HG03460 (cell line): ENCODE data around the gene MTHFD2.
"Not testable (repeated sequence)": the region's sequence is repeated elsewhere in the genome, so short reads cannot be mapped to it uniquely, and the experiment has no call there.

ENCODE experiments used
- ATAC-seq: cut with Tn5 transposase; IDR thresholded peaks from one replicate; pipeline ENCODE4 v1.9.1; 2021; ENCODE audit not compliant: unreplicated experiment

MTHFD2 gene

DNA sequence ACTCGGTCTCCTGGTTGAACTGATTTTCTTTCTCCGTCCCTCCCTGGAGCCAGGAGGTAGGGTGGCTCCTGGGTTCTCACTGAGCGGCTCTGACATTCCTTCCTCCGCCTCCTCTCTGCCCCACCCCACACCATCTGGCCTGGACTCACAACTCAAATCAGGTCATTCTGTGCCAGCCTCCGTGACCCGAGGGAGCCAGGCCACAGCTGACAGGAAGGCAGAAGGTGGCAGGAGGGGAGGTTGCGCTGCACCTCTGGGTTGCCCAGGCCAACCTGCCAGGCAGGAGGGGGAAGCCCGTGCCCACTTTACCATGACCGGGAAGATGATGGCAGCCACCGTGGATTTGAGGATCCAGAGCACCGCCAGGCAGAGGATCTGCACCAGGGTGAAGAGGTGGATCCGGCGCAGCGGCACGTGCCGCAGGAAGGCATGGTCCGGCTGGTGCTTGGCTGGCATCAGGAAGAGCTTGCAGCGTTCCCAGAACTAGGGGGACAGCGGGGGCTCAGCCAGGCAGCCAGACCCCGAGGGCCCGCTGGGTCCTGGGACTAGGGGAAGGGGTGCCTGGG lies 28.3 kb downstream of the MTHFD2 start:
- ATAC-seq = no peak

DNA sequence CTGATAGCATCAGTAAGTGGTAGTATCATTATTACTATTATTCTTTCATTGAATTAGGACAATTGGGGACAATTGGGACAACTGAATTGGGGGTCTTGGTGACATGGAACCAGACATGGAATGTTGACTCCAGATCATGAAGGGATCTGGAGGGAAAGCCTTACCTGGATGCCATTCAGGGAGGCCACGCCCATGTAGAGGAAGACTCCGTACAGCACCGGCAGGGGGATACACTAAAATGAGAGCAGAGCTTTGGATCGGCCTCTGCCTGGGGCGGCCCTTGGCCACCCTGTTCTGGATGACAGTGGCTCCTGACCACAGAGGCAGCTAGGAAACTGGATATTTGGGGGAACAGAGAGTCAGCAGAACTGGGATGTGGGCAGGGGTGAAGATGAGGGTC lies 29.2 kb downstream of the MTHFD2 start:
- ATAC-seq = no peak

DNA sequence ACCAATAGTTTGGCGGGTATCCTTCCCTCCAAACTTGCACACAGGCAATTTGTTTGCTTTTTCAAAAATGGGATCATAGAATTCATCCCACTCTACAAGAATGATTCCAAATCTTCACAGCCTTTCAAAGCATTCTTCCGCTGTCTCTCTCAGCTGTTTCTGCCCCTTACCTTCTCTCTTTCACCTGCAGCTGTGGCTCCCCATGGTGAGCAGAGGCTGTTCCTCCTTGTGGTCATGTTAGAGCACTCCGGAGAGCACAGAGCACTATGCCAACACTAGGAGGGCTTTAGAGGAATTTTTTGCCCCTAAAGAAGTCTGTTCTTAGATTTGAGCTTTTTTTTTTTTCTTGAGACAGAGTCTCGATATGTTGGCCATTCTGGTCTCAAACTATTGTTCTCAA lies 30.4 kb downstream of the MTHFD2 start:
- ATAC-seq = no peak

DNA sequence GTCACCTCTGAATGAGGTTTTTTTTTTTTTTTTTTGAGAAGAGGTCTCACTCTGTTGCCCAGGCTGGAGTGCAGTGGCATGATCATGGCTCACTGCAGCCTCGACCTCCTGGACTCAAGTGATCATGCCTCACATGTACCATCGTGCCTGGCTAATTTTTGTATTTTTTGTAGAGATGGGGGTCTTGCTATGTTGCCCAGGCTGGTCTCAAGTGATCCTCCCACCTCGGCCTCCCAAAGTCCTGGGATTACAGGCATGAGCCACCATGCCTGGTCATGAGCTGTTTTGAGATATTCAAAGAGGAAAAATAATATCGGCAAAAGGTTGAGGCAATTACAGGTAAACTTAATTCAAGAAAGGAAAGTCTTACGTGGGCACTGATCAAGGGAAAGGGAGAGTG lies 31.4 kb downstream of the MTHFD2 start:
- not testable (repeated sequence) for ATAC-seq

DNA sequence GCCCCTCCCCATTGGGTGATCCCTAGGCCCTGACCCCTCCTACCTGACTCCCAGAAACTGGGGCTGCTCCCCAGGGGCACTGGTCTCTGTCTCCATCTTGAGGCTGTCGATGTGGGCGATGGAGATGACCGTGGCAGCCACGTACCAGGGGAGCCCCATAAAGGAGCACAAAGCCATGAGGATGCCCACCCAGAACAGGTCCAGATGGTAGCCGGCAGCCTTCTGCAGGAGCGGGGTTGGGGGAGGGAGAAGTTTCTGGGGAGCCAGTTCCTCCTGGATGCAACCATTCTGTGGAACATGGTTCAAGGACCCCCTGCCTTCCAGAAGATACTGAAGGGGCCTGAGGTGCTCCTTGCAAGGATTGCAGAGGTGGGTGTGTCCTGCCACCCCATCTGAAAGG lies 34.0 kb downstream of the MTHFD2 start:
- ATAC-seq = no peak

DNA sequence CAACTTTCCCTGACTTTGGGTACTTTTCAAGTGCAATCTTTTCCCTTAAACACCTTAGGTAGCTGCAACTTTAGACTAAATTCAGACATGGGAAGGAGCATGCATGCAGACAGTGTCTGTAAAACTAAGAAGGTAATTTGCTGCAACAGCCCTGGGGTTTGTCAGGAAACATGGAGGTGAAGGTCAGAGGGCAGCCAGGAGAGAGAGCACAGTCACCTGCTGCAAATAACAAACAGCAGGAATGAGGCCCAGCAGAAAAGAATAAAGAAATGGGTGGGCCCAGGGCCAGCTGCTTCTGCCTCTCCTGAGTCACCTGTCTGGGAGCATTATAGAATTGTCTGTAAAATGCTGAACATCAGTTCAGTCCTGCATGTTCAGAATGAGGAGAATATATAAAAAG lies 35.2 kb downstream of the MTHFD2 start:
- ATAC-seq = no peak

DNA sequence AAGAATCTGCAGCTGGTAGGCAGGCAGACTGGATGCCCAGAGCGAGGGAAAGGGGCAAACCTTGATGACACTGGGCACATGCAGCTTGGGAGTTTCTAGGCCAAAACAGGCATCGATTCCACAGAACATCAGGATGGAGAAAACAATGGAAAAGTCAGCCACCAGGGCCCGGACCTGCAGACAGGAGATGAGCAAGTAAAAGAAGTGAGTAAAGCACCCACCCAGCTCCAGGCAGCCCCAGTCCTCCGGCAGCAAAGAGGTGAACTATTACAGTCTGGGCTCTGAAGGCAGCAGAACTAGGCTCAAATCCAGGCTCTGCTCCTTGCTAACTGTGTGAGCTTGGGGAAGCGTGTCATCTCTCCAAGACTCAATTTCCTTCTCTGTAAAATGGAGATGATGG lies 36.6 kb downstream of the MTHFD2 start:
- ATAC-seq = no peak

DNA sequence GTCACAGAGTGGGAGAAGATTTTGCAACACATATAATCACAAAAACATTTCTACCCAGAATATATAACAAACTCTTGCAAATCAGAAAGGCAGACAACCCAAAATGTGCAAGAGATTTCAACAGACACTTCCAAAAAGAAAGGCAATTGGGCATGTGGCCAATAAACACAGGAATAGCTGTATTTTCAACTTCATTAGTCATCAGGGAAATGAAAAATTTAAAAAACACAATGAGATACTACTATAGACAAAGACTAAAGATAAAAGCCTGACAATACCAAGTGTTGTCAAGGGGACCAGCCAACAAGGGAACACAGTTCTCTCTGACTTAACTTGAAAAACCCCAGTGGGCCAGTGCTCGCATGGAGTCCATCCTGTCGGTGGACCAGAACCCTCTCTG lies 40.5 kb downstream of the MTHFD2 start:
- no peak for ATAC-seq

DNA sequence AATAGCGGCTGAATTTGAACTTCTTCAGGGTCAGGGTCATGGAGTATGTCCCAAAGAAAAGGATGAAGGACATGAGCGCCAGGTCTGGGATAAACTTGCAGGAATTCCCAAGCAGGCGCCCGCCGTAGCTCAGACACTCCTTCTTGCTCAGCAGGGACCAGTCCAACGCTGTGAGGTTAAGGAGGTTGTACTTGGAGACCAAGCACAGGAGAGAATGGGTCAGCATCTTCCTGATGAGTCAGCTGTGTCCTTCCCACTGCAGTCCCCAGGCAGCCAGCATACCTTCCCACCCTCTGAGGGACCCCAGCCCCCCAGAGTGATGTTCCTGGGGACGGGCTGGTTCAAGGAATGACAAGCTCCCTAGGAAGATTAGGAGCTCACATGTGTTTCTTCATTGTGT lies 40.9 kb downstream of the MTHFD2 start:
- no peak for ATAC-seq

DNA sequence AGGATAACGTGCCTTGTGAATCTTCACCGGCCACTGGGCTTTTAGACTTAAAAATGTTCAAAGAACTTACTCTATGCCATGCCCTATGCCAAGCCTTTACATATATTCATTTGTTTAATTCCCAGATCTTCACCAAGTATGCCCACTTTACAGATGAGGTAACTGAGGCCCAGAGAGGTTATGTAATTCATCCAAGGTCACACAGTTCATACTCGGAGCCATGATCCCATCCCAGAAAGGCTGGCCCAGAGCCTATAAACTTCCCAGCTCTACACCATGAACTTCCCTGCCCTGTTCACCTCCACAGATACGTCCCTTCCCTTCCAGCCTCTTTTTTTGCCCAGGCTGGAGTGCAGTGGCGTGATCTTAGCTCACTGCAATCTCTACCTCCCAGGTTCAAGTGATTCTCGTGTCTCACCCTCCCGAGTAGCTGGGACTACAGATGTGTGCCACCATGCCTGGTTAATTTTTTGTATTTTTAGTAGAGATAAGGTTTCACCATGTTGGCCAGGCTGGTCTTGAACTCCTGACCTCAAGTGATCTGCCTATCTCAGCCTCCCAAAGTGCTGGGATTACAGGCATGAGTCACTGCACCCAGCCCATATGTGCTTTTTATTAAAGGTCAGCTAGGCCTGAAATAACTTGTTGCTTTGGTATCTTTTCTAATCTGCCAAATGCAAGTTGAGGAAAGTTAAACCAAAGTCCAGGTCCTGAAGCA lies 44.1 kb downstream of the MTHFD2 start:
- no peak for ATAC-seq

DNA sequence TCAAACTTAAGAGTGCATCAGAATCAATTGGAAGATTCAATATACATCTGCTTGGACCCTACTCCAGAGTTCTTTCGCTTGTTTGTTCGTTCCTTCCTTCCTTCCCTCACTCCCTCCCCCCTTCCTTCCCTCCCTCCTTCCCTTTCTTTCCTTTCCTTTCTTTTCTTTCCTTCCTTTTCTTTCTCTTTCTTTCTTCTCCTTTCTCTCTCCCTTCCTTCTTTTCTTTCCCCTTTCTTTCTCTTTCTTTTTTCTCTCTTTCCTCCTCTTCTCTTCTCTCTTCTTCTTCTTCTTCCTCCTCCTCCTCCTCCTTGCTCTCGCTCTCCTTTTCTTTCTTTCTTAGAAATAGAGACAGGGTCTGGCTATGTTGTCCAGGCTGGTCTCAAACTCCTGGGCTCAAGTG lies 45.9 kb downstream of the MTHFD2 start:
- no peak for ATAC-seq

DNA sequence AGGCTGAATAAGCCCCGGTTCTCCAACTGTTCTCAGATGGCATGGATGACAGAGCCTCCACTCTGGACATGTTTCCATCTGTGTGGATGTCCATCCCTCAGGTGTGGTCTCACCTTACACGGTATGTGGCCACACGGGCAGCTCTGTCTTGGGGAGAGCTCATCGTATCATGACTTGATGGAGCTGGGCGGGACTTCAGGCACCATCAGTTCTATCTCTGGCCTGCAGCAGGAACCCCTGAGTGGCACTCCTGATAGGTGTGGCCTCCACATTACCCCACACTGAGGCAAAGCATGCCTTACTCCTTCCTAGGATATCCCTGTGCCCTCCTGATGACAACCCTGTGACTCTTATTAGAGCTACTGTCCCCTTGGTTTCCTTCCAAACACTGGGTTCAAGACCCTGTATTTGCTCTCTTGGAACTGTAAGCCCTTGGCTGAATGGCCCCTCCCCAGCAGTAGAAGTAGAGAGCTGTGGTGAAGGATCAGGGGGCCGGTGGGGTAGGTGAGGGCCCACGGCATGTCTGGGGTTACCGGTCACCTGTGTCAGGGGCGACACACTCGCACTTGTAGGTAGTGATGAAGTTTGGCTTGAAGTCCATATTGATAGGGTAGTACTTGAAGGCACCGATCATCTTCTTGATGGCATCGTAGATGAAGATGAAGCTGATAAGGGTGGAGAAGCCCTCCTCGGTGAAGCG lies 48.2 kb downstream of the MTHFD2 start:
- ATAC-seq = no peak

DNA sequence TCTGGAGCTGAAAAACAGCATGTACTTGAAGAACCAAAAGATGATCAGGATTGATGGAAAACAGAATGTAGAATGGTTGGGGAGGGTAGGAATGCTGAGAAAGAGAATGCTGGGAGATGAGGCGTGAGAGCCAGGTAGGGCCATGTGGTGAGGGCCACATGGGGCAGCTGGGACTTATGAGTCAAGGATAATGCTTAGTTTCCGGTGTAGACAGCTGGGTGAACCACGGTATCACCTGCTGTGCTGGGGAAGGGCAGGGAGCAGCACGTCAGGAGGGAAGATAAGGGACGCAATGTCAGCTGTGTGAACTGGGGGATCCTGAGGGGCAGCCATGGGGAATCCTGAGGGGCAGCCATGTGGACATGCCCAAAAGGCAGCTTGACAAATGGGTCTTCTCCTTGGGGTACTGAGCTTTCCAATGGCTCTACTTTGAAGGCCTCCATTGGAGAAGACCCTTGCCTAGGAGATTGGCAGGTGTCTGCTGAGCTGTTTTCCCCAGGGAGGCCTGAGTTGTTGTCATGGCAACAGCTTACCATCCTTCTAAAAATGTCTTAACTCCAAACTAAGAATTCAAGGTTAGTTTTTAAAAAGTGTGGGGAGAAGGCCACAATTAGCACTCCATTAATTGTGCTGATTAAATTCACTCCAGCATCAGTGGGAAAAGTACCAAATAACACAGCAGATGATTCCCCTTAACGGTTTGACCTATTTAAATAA lies 51.1 kb downstream of the MTHFD2 start:
- no peak for ATAC-seq

DNA sequence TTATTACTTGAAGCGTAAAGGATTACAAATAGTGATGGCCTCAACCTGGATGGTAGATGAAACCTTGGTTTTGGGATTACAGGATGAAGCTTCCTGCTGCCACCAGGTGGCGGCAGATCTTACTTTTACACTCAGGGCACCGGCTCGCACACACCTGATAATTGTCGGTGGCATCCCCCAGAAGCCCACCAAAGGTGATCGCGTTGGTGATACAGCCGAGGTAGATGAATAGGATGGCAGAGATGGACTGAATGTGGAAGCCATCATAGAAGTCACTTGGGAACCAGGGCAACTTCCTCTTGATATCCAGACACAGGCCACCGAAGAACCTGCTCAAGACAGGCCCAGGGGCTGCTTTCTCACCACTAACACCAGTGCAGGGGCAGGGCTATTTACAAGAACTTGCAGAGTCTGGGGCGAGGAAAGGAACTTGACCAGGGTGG lies 51.8 kb downstream of the MTHFD2 start:
- no peak for ATAC-seq

DNA sequence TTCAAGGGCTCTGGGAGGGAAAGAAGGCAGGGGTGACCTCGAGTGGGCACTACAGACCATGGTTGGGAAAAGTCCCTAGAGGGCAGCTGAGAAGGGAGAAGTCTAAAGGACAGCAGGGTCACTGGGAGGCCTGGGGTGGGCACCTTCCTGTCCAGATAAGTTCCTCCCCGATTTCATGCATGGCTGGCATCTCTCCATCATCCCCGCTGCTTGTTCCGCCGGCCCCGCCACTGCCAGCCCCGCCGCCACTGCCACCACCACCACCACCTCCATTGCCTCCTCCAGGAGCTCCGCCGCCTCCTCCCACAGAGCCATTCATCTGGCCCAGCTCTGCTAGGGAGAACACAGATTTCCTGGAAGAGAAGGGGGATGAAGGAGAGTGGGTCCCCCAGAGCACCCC lies 53.6 kb downstream of the MTHFD2 start:
- ATAC-seq = no peak

DNA sequence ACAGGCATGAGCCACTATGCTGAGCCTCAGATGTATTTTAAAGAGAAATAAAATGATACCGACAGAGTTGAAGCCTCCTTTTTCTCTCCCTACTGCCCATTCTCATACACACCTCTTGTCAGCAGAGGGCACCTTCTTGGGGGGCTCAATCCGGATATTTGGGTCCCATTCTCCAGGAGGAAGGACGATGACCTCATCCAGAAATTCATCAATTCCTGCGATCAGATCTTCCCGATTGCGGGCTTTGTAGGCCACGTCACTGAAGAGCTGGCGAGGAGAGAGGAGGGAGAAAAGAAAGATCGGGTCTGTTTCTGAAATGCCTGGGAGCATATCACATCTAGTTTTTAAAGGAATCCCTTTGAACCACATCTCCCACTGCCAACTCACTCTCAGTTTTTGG lies 54.4 kb downstream of the MTHFD2 start:
- ATAC-seq = no peak

DNA sequence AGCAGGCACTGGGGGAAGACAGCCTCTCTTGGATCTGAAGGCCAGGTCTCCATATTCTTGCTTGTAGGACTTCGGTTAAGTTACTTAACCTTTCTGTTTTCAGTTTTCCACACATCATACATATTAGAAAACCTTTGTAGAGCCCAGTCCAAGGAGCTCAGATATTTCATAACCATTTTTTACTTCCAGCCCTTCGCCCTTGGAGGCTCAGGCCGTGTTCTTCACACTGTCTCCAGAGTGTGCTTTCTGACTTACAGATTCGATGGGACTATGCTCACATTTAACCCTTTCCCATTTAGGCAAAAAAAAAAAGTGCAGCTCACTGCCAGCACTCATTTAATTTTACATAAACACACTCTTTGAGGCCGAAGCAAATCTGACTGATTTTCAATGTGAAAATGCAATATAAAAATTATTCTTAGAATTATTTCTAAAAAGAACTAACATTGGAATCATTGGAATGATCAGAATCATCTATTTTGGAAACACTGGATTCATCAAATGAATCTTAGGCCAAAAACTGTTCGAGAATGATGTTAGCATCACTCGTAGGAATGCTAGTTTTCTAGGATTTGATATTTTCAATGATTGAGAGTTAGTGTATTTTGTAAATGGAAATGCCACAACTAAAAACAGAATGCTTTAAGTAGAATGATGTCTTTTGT lies 55.0 kb downstream of the MTHFD2 start:
- ATAC-seq = no peak

DNA sequence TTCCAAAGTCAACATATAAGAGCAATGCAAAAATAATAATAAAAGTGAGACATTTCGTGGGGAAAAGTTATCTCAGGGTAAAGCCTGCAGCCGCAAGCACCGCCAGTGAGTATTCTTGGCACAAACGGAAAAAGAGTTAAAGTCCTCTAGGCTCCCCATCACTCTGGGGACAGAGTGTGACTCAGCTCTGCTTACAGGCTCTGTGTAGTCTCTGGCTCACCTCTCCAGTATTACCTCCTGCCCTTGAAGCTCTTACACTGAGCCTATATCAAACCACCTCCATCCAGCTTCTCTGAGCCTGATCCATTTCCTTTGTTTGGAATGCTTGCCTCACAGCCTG lies 55.5 kb downstream of the MTHFD2 start:
- no peak for ATAC-seq

DNA sequence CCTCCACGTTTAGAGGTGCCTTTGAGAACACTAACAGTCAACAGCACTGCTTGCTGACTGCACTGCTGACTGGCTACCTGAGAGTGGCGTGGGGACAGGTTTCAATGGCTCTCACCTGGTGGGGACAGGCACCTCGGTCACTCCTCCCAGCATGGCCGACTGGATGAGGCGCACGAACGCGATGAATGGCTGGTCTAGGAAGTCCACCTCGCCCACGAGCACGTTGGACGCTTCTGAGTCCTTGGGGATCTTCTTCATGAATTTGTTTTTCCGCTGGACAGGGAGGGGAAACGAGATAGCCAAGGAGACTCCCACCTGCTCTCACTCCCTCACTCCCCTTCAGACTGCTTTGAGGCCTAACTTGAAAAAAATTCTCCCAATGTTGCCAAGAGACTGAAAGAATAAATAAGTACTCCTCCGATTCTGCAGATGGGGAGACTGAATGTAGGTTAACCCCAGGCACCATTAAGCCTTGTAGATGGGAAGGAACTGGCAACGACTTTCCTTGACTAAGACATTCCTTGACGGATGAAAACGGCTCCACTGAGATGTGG lies 57.3 kb downstream of the MTHFD2 start:
- ATAC-seq = no peak

DNA sequence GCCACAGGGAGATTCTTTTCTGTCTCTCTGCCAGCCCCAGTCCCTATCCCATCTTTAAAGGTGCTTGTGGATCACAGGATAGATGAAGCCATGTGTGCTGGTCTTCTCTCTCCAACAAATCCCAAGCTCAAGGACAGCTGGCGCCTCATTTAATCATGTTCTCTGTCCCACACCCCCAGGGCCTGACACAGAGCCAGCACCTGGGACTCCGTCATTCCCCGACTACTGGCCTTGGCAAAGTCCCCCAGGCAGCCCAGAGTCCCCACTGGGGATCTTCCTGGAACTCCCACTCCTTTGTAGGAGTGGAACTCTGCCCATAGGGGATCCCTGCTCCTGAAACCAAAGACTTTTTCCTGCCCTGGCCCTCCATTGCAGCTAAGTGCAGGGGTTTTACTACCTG lies 60.8 kb downstream of the MTHFD2 start:
- no peak for ATAC-seq

DNA sequence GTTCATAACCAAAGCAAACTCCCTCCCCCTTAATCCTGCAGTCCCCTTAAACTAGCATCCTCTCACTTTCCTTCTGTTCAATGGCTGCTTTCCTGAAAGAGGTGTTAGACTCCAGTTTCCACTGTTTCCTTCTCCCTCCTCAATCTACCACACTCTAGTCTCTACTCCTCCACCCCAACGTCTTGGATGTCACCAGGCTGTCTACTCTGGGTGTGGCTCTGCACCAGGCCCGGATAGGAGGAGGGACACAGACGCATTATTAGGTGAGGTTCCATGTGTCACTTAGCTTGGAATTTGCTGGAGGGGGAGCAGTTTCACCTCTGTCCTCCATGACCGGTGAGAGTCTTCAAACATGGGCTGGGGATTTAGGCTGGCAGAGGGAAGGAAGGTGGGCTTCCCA lies 61.3 kb downstream of the MTHFD2 start:
- no peak for ATAC-seq
